ENCODE results near the gene RAC2.

DNA sequence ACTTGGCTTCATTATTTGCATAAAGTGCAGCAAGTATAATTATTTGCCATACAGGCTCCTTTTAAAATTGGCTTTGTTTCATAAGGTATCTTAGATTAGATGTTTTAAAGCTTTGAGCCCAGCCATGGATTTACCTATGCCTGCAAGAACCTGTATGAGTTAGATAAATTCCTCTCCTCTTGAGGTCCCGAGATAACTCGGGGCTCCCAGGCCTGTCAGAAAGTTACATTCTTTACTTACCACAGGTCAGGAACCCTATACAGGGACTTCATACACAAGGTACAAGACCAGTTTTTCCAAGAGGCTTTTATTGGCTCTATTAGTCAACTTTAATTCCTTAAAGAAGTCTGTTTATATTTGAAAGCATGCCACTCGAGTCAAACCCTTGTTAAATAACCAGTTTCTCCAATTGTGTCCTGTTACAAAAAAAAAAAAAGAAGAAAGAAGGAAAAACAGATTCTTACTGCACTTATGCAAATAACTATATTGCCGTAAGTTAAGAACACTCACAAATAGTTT, 53.7 kb downstream of the RAC2 start:
- TF ChIP-seq, protein P1, sequence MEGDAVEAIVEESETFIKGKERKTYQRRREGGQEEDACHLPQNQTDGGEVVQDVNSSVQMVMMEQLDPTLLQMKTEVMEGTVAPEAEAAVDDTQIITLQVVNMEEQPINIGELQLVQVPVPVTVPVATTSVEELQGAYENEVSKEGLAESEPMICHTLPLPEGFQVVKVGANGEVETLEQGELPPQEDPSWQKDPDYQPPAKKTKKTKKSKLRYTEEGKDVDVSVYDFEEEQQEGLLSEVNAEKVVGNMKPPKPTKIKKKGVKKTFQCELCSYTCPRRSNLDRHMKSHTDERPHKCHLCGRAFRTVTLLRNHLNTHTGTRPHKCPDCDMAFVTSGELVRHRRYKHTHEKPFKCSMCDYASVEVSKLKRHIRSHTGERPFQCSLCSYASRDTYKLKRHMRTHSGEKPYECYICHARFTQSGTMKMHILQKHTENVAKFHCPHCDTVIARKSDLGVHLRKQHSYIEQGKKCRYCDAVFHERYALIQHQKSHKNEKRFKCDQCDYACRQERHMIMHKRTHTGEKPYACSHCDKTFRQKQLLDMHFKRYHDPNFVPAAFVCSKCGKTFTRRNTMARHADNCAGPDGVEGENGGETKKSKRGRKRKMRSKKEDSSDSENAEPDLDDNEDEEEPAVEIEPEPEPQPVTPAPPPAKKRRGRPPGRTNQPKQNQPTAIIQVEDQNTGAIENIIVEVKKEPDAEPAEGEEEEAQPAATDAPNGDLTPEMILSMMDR (IDR thresholded peaks at IDR 0.05) = no peak
- no peak for TF ChIP-seq POLR2A (IDR thresholded peaks at IDR 0.05)

All from Peyer's patch (tissue), 4 donors.